GM18867 (cell line): ENCODE measurements around the gene ENTPD1.
A peak's percentile ranks its signal among the peaks of the same experiment; 100 is the strongest.
"Not testable (repeated sequence)": the region's sequence is repeated elsewhere in the genome, so short reads cannot be mapped to it uniquely, and the experiment has no call there.

Experiments used
- ATAC-seq: cut with Tn5 transposase; IDR thresholded peaks from one replicate; pipeline ENCODE4 v1.9.1; 2021; ENCODE audit warnings: mild to moderate bottlenecking, moderate library complexity; ENCODE audit not compliant: unreplicated experiment

ENTPD1 gene

GRCh38 chr10:95860166-95860940, 104.4 kb downstream of the ENTPD1 start:
- no peak for ATAC-seq

DNA sequence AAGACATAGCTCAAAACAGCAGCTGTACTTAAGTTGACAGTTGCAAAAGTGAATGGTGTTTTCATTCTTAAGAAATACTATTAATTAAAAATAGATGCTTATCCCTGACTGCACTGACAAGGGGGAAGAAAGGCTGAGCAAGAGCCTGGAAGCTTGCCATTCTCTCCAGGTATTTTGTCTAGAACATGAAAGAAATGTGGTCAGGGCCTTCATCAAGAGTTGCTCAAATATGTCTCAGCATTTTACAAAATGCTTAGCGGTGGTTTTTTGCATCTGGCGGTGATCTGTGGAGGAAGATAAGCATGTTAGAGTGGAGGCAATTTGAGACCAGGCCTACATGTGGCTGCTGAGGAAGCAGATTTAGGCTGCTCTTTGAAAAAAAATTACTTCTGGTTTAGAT, 105.4 kb downstream of the ENTPD1 start:
- no peak for ATAC-seq

DNA sequence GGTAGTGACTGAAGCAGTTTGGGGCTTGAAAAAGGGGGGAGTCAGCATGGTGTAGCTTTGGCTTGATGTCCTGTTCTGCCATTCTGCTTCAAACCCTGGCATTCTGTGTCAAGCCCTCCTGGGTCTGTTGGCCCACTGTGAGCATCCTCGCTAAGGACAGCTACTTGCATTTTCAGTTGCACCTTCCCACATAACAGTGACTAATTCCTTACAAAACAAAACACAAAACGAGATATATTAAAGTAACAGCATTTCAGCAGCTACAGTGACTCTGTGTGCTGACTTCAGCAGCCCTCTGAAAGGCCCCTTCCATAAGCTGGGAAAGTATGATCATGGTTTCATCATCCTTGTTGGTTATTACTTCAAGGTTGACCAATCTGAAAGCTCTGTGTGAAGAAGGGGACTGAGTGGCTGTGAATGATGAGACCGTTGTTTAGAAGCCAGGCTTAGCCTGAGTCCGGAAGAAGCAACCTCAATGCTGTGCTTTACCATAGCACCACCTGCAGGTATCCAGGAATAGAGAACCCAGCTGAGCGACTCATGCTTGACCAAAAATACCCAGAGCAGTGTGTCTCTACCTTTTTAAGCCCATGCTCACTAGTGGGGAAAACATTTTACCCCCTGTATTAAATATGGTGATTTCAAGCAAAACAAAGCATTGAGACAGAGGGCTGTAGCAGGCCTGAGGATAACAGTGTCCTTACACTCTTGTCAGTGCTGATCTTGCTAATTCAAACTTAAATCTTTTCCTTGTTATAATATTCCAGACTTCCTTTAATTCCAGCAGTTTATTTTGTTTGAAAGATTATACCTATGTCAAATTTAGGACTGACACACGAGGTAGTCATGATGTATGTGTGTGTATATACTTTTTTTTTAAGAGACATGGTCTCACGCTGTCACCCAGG, 109.2 kb downstream of the ENTPD1 start:
- ATAC-seq: peak; percentile 93

- no peak for ATAC-seq
These were observed 110.0 kb downstream of the ENTPD1 start for GRCh38 chr10:95865814-95866466.

DNA sequence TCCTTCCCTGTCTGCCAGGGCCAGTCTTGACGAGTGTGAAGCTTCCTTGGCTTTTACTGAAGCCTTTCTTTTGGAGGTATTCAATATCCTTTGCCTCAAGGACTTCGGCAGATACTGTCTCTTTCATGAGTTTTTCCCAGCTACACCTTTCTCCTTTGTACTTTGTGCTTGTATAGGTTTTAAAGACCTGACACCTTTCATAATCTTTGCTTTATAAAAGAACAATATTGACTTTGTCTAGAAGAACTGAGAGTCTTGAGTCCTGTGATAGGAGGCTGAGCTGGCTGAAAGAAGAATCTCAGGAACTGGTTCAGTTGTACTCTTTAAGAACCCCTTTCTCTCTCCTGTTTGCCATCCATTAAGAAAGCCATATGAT, 110.5 kb downstream of the ENTPD1 start:
- no peak for ATAC-seq

GRCh38 chr10:95867866-95868265, 111.9 kb downstream of the ENTPD1 start:
- no peak for ATAC-seq

GRCh38 chr10:95872158-95872711, 116.3 kb downstream of the ENTPD1 start:
- no peak for ATAC-seq

DNA sequence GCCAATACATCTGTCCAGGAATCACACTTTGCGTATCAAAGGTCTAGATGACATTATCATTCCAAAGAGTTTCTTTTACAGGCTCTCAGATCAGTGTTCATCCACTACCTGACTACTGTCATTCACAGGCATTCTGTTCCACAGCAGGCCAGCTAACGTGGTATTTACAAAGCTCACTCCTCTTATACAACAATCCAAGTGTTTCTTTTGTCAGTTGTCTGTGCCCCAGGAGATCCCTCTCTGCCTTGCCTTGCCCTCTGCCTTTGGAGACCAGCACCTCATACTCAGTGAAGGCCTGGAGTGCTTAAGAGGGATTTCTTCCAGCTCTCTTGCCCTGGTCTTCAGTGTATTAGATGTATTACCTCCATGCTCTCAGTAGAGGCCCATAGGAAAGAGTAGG, 117.2 kb downstream of the ENTPD1 start:
- ATAC-seq: no peak

DNA sequence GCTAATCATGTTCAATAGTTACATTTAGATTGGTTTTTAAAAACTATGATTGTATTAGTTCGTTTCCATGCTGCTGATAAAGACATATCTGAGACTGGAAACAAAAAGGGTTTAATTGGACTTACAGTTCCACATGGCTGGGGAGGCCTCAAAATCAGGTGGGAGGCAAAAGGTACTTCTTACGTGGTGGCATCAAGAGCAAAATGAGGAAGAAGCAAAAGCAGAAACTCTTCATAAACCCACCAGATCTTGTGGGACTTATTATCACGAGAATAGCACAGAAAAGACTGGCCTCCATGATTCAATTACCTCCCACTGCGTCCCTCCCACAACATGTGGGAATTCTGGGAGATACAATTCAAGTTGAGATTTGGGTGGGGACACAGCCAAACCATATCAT, 117.7 kb downstream of the ENTPD1 start:
- no peak for ATAC-seq

GRCh38 chr10:95874783-95875182, 118.8 kb downstream of the ENTPD1 start:
- ATAC-seq: not testable (repeated sequence)

GRCh38 chr10:95876756-95877155, 120.8 kb downstream of the ENTPD1 start:
- ATAC-seq: no peak

DNA sequence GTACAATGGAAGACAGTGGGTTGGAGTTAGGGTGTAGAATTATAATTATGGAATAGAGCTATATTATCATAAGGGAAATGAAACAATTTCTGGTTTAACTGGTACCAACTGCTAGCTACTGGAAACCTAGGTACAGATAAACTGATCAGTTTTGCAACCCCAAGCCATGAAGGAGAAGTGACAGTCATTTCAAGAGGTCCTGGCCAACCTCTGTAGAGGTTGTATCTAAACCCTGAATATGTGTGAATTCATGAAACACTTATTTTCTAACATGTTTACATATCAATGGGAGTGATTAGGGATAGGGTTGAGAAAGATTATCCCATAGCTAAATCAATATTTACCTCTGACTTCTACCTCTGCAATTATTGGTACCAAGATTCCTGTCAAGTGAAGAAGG, 121.9 kb downstream of the ENTPD1 start:
- no peak for ATAC-seq

DNA sequence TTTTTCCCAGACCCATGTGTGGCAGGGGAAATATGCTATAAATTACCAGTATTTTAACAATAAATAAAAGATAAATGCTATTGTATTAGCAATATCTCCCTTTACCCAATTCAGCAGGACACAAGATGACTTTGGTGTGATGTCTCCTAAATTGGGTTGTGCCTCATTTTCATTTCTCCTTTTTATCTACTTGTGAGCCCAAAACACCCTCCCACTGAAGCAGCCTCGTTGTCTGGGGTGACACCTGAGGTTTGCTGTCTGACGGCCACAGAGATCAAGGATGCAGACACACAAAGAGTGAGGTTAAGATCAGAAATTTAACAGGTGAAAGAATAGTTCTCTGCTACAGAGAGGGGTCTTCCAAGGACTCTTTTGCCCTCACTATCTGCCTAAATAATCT, 124.7 kb downstream of the ENTPD1 start:
- ATAC-seq: peak; percentile 68

GRCh38 chr10:95881316-95881715, 125.4 kb downstream of the ENTPD1 start:
- no peak for ATAC-seq

DNA sequence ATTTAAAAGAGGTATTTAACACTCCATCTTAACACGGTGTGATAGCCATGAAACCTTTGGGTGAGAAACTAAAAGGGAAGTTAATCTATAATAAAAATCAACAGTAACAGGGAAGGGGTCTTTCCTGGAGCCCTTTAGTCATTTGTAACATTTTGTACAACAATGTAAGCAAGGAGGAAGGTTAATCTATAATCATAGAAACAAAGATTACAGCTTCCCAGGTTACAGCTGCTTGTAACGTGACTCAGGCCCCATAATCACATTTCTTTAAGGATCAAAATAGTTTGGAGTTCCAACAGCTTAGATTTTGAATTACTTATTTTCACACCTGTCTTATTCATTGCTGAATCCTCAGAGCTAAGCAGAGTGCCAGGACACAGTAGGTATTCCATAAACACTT, 133.9 kb downstream of the ENTPD1 start:
- no peak for ATAC-seq

DNA sequence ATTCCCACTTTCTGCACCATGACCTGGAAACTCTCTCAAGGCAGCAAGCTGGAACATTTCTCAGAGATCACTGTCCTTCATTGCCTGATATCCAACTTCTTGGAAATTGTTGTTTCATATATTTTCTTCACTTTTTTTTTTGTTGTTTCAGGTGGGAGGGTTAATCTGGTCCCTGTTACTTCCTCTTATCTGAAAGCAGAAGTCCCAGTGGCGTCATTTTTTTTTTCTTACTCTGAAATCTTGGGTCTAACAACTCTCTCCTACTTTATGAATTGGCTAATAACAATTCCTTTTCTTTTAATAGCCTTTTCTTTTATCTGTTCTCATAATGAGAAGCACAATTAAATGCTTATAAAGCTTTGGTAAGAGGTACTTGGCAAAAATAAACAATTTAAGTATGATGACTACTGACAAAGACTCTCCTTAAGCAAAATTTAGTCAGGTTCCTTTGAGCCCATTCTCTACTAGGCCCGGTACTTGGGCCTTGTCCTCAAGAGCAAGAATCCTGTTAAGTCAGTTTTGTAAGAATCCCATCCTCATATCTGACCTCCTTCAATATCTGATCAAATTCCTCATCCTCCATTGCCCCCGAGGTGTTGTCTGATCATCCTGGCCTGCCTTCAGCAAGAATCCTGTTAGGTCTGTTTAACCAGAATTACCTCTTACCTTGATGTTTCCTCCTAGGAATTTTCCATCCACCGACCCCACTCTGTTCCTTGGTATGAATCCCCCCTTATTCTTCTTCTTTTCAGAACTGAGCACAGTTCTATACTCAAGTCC, 140.3 kb downstream of the ENTPD1 start:
- ATAC-seq: no peak

- not testable (repeated sequence) for ATAC-seq
These were observed 150.1 kb downstream of the ENTPD1 start for GRCh38 chr10:95905897-95906580.

DNA sequence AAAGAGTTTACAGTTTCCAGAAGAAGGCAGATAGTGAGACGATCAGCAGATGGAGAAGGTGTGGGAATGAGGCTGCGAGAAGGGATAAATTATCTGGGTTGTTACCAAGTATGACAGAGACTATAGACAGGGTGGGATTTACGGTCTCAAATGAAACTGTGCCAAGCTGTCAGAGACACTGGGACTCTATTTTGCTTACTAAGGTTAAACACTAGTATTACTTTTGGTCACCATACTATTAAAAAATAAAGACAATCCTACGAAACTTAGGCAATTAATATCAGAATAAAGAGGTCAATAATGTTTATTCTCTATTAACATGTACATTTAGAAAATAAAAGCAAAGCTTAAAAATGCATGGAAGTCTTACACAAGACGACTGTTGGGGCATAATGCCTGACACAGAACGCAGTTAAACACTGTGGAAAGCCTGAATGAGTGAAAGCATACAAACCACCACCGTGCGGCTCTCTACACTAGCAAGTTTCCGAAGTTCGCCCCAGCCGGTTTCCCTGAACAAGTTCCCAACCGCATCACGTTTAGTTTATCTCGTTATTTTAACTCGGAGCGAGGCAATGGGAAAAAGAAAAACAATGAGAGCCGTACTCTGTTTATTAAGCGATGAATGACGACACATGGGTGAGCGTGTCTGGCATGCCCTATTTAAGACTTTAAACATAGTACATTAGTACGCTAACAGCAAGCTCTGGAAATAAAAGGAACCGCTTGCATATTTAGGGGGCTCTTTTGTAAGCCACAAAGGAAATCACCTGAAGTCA, 150.9 kb downstream of the ENTPD1 start:
- ATAC-seq: peak; percentile 40
